OCI-LY7 (cell line): ENCODE measurements around the gene S100A7. TPM values are rescaled to one million over a fixed set of nuclear protein-coding genes. Genes with fewer than 3 reads are reported as not detected.

ENCODE experiments used
- BruUV-seq: library from RNA; stranded (reverse); fragments of 400-500 nt; replicated peaks from 2 replicates; lab custom pipeline; 2021; lab: Mats Ljungman, UMichigan
- CTCF ChIA-PET: fragments of 300-600 bp; sonication (Branson Sonifier 250); formaldehyde crosslinking; loops from one replicate; lab custom pipeline; 2022; ENCODE audit warnings: antibody characterized with exemption; ENCODE audit not compliant: unreplicated experiment; lab: Charles Lee
- POLR2A ChIA-PET: fragments of 300-600 bp; sonication (Branson Sonifier 250); formaldehyde crosslinking; loops from one replicate; lab custom pipeline; 2022; ENCODE audit warnings: antibody characterized with exemption; lab: Charles Lee
- DNase-seq: peaks from one replicate; pipeline ENCODE4 v3.0.0-alpha.2; 2015; ENCODE audit warnings: low spot score
- H2AFZ ChIP-seq: fragments of 200-600 bp; sonication (generic), shearing (Covaris generic); 2 replicates; pipeline ENCODE4 v1.6.1; 2014; ENCODE audit warnings: mild to moderate bottlenecking, antibody characterized with exemption, low read length, moderate library complexity
- H3K27ac ChIP-seq: fragments of 200-600 bp; sonication (generic); 2 replicates; pipeline ENCODE4 v1.5.1; 2014; ENCODE audit warnings: mixed run types, low read depth, mild to moderate bottlenecking, moderate library complexity, low read length, inconsistent platforms; ENCODE audit not compliant: poor library complexity, severe bottlenecking
- H3K36me3 ChIP-seq: fragments of 200-600 bp; sonication (generic); 2 replicates; pipeline ENCODE4 v1.6.1; 2014; ENCODE audit warnings: mild to moderate bottlenecking, antibody characterized with exemption, low read length, moderate library complexity, mixed read lengths; ENCODE audit not compliant: insufficient read depth
- H3K4me1 ChIP-seq: fragments of 200-600 bp; sonication (generic); 2 replicates; pipeline ENCODE4 v1.5.1; 2014; ENCODE audit warnings: mild to moderate bottlenecking, low read length; ENCODE audit not compliant: insufficient read depth, poor library complexity, severe bottlenecking
- H3K4me2 ChIP-seq: fragments of 200-600 bp; sonication (generic); 2 replicates; pipeline ENCODE4 v1.6.1; 2014; ENCODE audit warnings: mild to moderate bottlenecking, low read length
- H3K4me3 ChIP-seq: fragments of 200-600 bp; sonication (generic); 2 replicates; pipeline ENCODE4 v1.5.1; 2014; ENCODE audit warnings: mild to moderate bottlenecking, low read depth, low read length; ENCODE audit not compliant: poor library complexity, severe bottlenecking
- H3K79me2 ChIP-seq: fragments of 200-600 bp; sonication (generic); 2 replicates; pipeline ENCODE4 v1.6.1; 2016; ENCODE audit warnings: low read depth, mild to moderate bottlenecking, low read length, moderate library complexity, mixed read lengths; ENCODE audit not compliant: insufficient read depth
- H3K9me2 ChIP-seq: fragments of 200-600 bp; sonication (generic); 2 replicates; pipeline ENCODE4 v1.6.1; 2016; ENCODE audit warnings: mild to moderate bottlenecking, low read length, mixed read lengths; ENCODE audit not compliant: insufficient read depth
- H3K9me3 ChIP-seq: fragments of 200-600 bp; sonication (generic); 2 replicates; pipeline ENCODE4 v1.6.1; 2014; ENCODE audit warnings: mild to moderate bottlenecking, mixed run types, low read length, mixed read lengths
- H4K20me1 ChIP-seq: fragments of 200-600 bp; sonication (generic); 2 replicates; pipeline ENCODE4 v1.6.1; 2014; ENCODE audit warnings: mild to moderate bottlenecking, antibody characterized with exemption, low read length, moderate library complexity, mixed read lengths; ENCODE audit not compliant: insufficient read depth
- EZH2phosphoT487 ChIP-seq: fragments of 200-600 bp; sonication (generic); IDR thresholded peaks from 2 replicates; pipeline ENCODE4 v1.6.1; 2018; ENCODE audit warnings: low read depth, borderline replicate concordance, mild to moderate bottlenecking, mixed run types, antibody characterized with exemption, low read length, moderate library complexity, mixed read lengths
- intact Hi-C: fragments of 100-400 bp; cut with micrococcal nuclease; formaldehyde crosslinking; loops from one replicate; pipeline ENCODE4 v1.10.0; 2022; ENCODE audit not compliant: unreplicated experiment
- total RNA-seq, 2 experiments: library from RNA; depleted of rRNA in 1 of 2; stranded (reverse); fragments of >200 nt in 1 of 2; shearing (Covaris generic) in 1 of 2; gene quantifications; 2 replicates each; pipeline ENCODE4 v1.2.3, GENCODE V29; 2014 to 2022
- TF ChIP-seq, protein P1 (sequence below): fragments of 200-600 bp; sonication (generic); conservative IDR thresholded peaks from 2 replicates; pipeline ENCODE4 v1.5.1; 2014; ENCODE audit warnings: mild to moderate bottlenecking, antibody characterized with exemption, low read length, moderate library complexity, mixed read lengths

The S100A7 gene
- total RNA-seq, 2 experiments from 2014 or later = not detected

GRCh38 chr1:153507926-153508583 lies 47.6 kb upstream of the S100A7 start:
- H3K4me1 ChIP-seq = no peaks in the 10 kb centered on the region
- H4K20me1 ChIP-seq = no peaks in the 10 kb centered on the region
- intact Hi-C loops = no loop called here
- no peak overlapping the region for H3K4me3 ChIP-seq
- no peaks in the 10 kb centered on the region for H3K36me3 ChIP-seq
- no peaks in the 10 kb centered on the region for H3K79me2 ChIP-seq
- no peak overlapping the region for H3K27ac ChIP-seq
- H3K4me2 ChIP-seq = no peak overlapping the region
- no peak overlapping the region for H2AFZ ChIP-seq
- ChIA-PET CTCF (no interaction called here), POLR2A (interaction anchor here (1.1 kb wide), 1 partner anchor 64 kb away, joined by 3 read pairs; no protein-coding TSS in a partner anchor)
- TF ChIP-seq, protein P1, sequence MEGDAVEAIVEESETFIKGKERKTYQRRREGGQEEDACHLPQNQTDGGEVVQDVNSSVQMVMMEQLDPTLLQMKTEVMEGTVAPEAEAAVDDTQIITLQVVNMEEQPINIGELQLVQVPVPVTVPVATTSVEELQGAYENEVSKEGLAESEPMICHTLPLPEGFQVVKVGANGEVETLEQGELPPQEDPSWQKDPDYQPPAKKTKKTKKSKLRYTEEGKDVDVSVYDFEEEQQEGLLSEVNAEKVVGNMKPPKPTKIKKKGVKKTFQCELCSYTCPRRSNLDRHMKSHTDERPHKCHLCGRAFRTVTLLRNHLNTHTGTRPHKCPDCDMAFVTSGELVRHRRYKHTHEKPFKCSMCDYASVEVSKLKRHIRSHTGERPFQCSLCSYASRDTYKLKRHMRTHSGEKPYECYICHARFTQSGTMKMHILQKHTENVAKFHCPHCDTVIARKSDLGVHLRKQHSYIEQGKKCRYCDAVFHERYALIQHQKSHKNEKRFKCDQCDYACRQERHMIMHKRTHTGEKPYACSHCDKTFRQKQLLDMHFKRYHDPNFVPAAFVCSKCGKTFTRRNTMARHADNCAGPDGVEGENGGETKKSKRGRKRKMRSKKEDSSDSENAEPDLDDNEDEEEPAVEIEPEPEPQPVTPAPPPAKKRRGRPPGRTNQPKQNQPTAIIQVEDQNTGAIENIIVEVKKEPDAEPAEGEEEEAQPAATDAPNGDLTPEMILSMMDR = no peak
- TF ChIP-seq EZH2phosphoT487 = no peak
- no peak for DNase-seq
- no peaks in the 10 kb centered on the region for H3K9me3 ChIP-seq
- no TSS peak for BruUV-seq
- no peaks in the 10 kb centered on the region for H3K9me2 ChIP-seq

DNA sequence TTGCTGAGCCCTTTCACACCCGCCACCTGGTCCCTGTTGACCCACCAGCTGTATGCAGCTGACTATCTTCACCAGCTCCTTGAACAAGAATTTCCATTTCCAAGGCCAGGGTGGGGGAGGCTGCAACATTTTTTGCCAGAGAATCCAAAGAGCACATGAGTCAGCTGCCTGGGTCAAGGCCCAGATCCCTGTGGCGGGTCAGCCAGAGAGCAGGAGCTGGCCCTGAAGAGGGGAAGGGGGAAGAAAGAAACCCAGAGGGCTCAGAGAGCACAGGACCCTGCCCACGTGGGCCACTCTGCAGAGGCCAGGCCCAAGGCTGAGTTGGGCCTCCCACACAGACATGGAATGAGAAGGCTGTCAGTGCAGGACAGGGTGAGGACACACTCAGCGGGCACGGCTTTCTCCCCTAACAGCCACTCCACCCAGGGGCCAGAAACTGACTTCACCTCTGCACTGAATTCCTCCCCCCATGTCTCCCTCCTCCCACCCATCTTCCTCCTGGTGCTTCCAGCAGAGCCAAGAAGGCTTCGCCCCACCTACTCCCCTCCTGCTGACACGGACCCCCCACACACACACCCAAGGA lies 46.5 kb upstream of the S100A7 start:
- H3K4me1 ChIP-seq = no peaks in the 10 kb centered on the region
- no peak for DNase-seq
- H3K4me3 ChIP-seq = no peak overlapping the region
- H3K36me3 ChIP-seq = no peaks in the 10 kb centered on the region
- ChIA-PET POLR2A (no interaction called here), CTCF (no interaction called here)
- intact Hi-C loops = no loop called here
- H3K4me2 ChIP-seq = no peak overlapping the region
- no peak overlapping the region for H3K27ac ChIP-seq
- H3K79me2 ChIP-seq = no peaks in the 10 kb centered on the region
- TF ChIP-seq, protein P1 = no peak
- TF ChIP-seq EZH2phosphoT487 = no peak
- H3K9me2 ChIP-seq = no peaks in the 10 kb centered on the region
- H4K20me1 ChIP-seq = no peaks in the 10 kb centered on the region
- no peak overlapping the region for H2AFZ ChIP-seq
- no TSS peak for BruUV-seq
- H3K9me3 ChIP-seq = no peaks in the 10 kb centered on the region

- no peaks in the 10 kb centered on the region for H3K4me1 ChIP-seq
- H3K27ac ChIP-seq = no peak overlapping the region
- ChIA-PET CTCF (no interaction called here), POLR2A (no interaction called here)
- intact Hi-C loops = no loop called here
- no peaks in the 10 kb centered on the region for H3K36me3 ChIP-seq
- no peaks in the 10 kb centered on the region for H3K9me3 ChIP-seq
- no peak overlapping the region for H3K4me3 ChIP-seq
- TF ChIP-seq EZH2phosphoT487 = no peak
- TF ChIP-seq, protein P1 = no peak
- H3K79me2 ChIP-seq = no peaks in the 10 kb centered on the region
- no TSS peak for BruUV-seq
- H3K4me2 ChIP-seq = no peak overlapping the region
- no peaks in the 10 kb centered on the region for H4K20me1 ChIP-seq
- H3K9me2 ChIP-seq = no peaks in the 10 kb centered on the region
- H2AFZ ChIP-seq = no peak overlapping the region
- no peak for DNase-seq
Observed at GRCh38 chr1:153506386-153506785, 45.9 kb upstream of the S100A7 start.
